CD4-positive, alpha-beta memory T cell (primary cell): ENCODE results near the gene SMAD5. TPM values are rescaled to one million over a fixed set of nuclear protein-coding genes. Genes with fewer than 3 reads are reported as not detected.

Experiments
- CTCF ChIA-PET: fragments of 350-600 bp; sonication (Branson Sonifier 250); formaldehyde crosslinking; loops from one replicate; lab custom pipeline; 2021; ENCODE audit warnings: inconsistent platforms; ENCODE audit not compliant: partially characterized antibody; lab: Charles Lee
- POLR2A ChIA-PET: fragments of 350-600 bp; sonication (Branson Sonifier 250); formaldehyde crosslinking; loops from one replicate; lab custom pipeline; 2021; ENCODE audit not compliant: partially characterized antibody; lab: Charles Lee
- DNase-seq, 5 donors: peaks; one replicate each; pipeline versions ENCODE4 v3.0.0 to v3.0.0-alpha.2; 2020 to 2022; ENCODE audit warnings: mixed read lengths in 1 of 5
- H3K27ac ChIP-seq: one replicate; pipeline ENCODE4 v1.7.0; 2013; ENCODE audit warnings: low read depth, low read length
- H3K27me3 ChIP-seq: 2 replicates; pipeline ENCODE4 v1.7.0; 2013; ENCODE audit warnings: mild to moderate bottlenecking, low read length, moderate library complexity; ENCODE audit not compliant: insufficient read depth
- H3K36me3 ChIP-seq: 2 replicates; pipeline ENCODE4 v1.7.0; 2013; ENCODE audit warnings: mild to moderate bottlenecking, low read length, moderate library complexity; ENCODE audit not compliant: insufficient read depth
- H3K4me1 ChIP-seq: 2 replicates; pipeline ENCODE4 v1.7.0; 2013; ENCODE audit warnings: mild to moderate bottlenecking, low read length, moderate library complexity; ENCODE audit not compliant: insufficient read depth
- H3K4me3 ChIP-seq, 2 donors: one replicate each; pipeline ENCODE4 v1.7.0; 2013; ENCODE audit warnings: low read length in 2 of 2, mild to moderate bottlenecking in 1 of 2
- H3K9me3 ChIP-seq, 2 donors: one replicate each; pipeline ENCODE4 v1.7.0; 2013; ENCODE audit warnings: low read length in 2 of 2, control low read depth in 1 of 2; ENCODE audit not compliant: control insufficient read depth in 1 of 2
- H3K27ac Mint-ChIP-seq, 7 donors: one replicate each; pipeline ENCODE4 v1.8.0; 2020 to 2021; ENCODE audit warnings: mixed read lengths in 7 of 7, mild to moderate bottlenecking in 6 of 7, inconsistent platforms in 3 of 7, moderate library complexity in 3 of 7
- H3K27me3 Mint-ChIP-seq, 2 donors: one replicate each; pipeline ENCODE4 v1.8.0; 2020 to 2021; ENCODE audit warnings: mixed read lengths in 2 of 2
- H3K36me3 Mint-ChIP-seq, 2 donors: one replicate each; pipeline ENCODE4 v1.8.0; 2020 to 2021; ENCODE audit warnings: mixed read lengths in 2 of 2, inconsistent platforms in 1 of 2, mild to moderate bottlenecking in 1 of 2
- H3K4me1 Mint-ChIP-seq, 4 donors: one replicate each; pipeline ENCODE4 v1.8.0; 2020 to 2021; ENCODE audit warnings: mixed read lengths in 4 of 4, mild to moderate bottlenecking in 1 of 4
- H3K4me3 Mint-ChIP-seq, 8 donors: one replicate each; pipeline ENCODE4 v1.8.0; 2020 to 2021; ENCODE audit warnings: mixed read lengths in 8 of 8, mild to moderate bottlenecking in 7 of 8, moderate library complexity in 6 of 8, inconsistent platforms in 3 of 8
- H3K9me3 Mint-ChIP-seq, 8 donors: one replicate each; pipeline ENCODE4 v1.8.0; 2020 to 2021; ENCODE audit warnings: mixed read lengths in 8 of 8, mild to moderate bottlenecking in 5 of 8, inconsistent platforms in 3 of 8, moderate library complexity in 1 of 8
- intact Hi-C: fragments of 100-400 bp; cut with micrococcal nuclease; formaldehyde crosslinking; loops from one replicate; pipeline ENCODE4 v1.15.1; 2023
- polyA plus RNA-seq, 2 donors: library from polyadenylated mRNA; unstranded; fragments of 300-500 nt; fragmentation: Illumina TruSeq; gene quantifications; one replicate each; pipeline ENCODE4 v1.2.3, GENCODE V29; 2021
- total RNA-seq, 2 experiments: library from RNA; stranded (reverse); gene quantifications; one replicate each; pipeline ENCODE4 v1.2.3, GENCODE V29; 2021

The SMAD5 gene
- total and polyA plus RNA-seq, 4 experiments from 2014 or later, result 13.6 to 27.3 (median 19.8) TPM

DNA sequence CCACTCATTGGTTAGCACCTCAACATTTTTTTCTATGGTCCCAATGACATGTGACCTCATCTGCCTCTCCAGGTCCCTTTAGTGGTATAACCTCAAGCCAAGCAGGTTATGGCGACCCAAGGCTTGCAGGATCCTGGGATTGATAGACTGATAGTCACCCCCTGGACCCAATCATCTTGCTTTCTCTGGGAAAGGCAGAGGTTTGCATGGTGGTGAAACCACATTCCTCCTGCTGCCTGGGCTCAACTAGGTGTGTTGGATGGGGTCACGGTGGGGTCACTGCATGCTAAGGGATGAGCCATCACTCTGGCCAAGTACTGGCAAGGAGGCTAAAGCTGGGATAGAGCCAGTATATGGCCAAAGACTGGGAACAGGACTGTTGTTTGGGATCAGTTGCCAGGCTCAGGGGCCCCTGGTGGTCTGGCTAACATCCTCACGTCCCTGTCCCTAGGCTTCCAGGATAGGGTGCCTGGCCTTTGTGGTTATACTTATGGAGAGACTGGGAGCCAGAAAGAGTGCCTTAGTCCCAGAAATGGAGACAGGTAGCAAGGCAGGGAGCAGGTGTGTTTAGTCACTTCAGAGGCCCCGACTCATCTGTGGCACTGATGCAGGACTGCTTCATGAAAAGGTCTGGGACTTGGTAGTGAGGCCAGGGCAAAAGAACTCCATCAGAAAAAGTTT is 65.0 kb downstream of the SMAD5 start:
- ChIA-PET POLR2A (no interaction called here), CTCF (no interaction called here)
- Histone ChIP-seq H3K4me1 (no peaks in the 10 kb centered on the region), H3K4me3 (no peak overlapping the region), H3K9me3 (no peaks in the 10 kb centered on the region), H3K27ac (no peak overlapping the region), H3K36me3 (no peaks in the 10 kb centered on the region), H3K27me3 (no peaks in the 10 kb centered on the region)
- H3K27me3 Mint-ChIP-seq, result peaks cover 24 to 30% of the 10 kb centered on the region in 2 donors
- no peaks in the 10 kb centered on the region for H3K36me3 Mint-ChIP-seq
- intact Hi-C loops, result no loop called here
- no peak overlapping the region for H3K4me3 Mint-ChIP-seq
- no peak overlapping the region for H3K27ac Mint-ChIP-seq
- H3K4me1 Mint-ChIP-seq, result peaks cover 0 to 1% (median 0%) of the 10 kb centered on the region in 4 donors
- H3K9me3 Mint-ChIP-seq, result no peaks in the 10 kb centered on the region
- DNase-seq, result no peak

DNA sequence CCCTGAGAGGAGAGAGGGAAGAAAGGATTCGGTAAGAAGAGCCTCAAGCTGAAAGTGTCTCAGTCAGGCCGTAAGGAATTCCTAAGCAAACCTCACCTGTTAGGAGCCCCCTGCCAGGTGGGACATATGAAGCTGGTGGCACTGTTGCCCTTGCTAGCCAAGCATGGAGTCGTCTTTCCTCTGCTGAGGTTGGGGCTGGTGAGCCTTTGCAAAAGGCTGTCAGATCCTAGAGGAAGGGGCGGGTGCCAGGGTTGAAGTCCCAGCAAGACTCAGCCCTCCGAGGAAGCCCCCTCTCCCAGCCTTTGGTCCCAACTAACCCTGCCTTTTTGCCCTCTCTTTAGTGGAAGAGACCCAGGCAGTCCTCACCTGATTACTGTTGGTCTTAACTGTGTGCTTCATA is 65.8 kb downstream of the SMAD5 start:
- H3K4me3 Mint-ChIP-seq, result no peak overlapping the region

DNA sequence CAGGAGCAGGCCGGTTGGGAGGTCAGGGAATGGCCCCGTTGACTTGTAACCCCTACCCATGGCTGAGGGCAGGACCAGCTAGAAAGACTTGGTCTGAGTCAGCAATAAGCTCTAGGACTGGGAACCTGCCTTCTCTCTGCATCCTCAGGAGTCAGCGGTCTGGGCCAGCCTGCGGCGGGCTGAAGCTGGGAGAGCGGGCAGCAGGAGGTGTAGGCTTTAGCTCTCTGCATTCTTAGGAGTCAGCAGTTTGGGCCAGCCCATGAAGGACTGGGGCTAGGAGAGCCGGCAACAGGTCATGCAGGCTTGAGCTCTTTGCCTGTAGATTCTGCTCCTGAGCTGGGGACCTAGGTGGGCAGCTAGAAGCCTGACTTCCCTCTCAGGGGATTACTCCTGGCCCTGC is 66.8 kb downstream of the SMAD5 start:
- no peak for DNase-seq
- Mint-ChIP-seq H3K9me3 (no peaks in the 10 kb centered on the region), H3K27me3 (peaks cover 16 to 25% of the 10 kb centered on the region in 2 donors), H3K27ac (no peak overlapping the region), H3K4me3 (no peak overlapping the region), H3K4me1 (no peaks in the 10 kb centered on the region), H3K36me3 (no peaks in the 10 kb centered on the region)
- no peaks in the 10 kb centered on the region for H3K36me3 ChIP-seq
- ChIA-PET CTCF (interaction anchor here (2.1 kb wide), 1 partner anchor 10 kb away, joined by 5 read pairs; no protein-coding TSS in a partner anchor), POLR2A (interaction anchor here (0.8 kb wide), 1 partner anchor 315 kb away, joined by 3 read pairs; no protein-coding TSS in a partner anchor)
- no peak overlapping the region for H3K27ac ChIP-seq
- no peaks in the 10 kb centered on the region for H3K9me3 ChIP-seq
- H3K27me3 ChIP-seq, result no peaks in the 10 kb centered on the region
- intact Hi-C loops, result no loop called here
- no peak overlapping the region for H3K4me3 ChIP-seq
- H3K4me1 ChIP-seq, result no peaks in the 10 kb centered on the region

More for the DNA sequence above, 65.8 kb downstream of the SMAD5 start:
- Mint-ChIP-seq H3K36me3 (no peaks in the 10 kb centered on the region), H3K27ac (no peak overlapping the region), H3K27me3 (peaks cover 23 to 32% of the 10 kb centered on the region in 2 donors), H3K9me3 (no peaks in the 10 kb centered on the region), H3K4me1 (peaks cover 0 to 1% (median 0%) of the 10 kb centered on the region in 4 donors)
- intact Hi-C loops, result no loop called here
- Histone ChIP-seq H3K4me1 (no peaks in the 10 kb centered on the region), H3K27me3 (no peaks in the 10 kb centered on the region), H3K4me3 (no peak overlapping the region), H3K9me3 (no peaks in the 10 kb centered on the region), H3K36me3 (no peaks in the 10 kb centered on the region), H3K27ac (no peak overlapping the region)
- ChIA-PET POLR2A (no interaction called here), CTCF (interaction anchor here (1.0 kb wide), 1 partner anchor 13 kb away, joined by 4 read pairs; no protein-coding TSS in a partner anchor)
- no peak for DNase-seq

- H3K27me3 ChIP-seq, result no peaks in the 10 kb centered on the region
- H3K27ac ChIP-seq, result no peak overlapping the region
- H3K9me3 Mint-ChIP-seq, result no peaks in the 10 kb centered on the region
- no peak overlapping the region for H3K4me3 ChIP-seq
- ChIA-PET CTCF (interaction anchor here (2.1 kb wide), 1 partner anchor 9 kb away, joined by 5 read pairs; no protein-coding TSS in a partner anchor), POLR2A (interaction anchor here (0.8 kb wide), 1 partner anchor 316 kb away, joined by 3 read pairs; no protein-coding TSS in a partner anchor)
- no peaks in the 10 kb centered on the region for H3K36me3 ChIP-seq
- H3K27ac Mint-ChIP-seq, result no peak overlapping the region
- no peaks in the 10 kb centered on the region for H3K4me1 ChIP-seq
- no peaks in the 10 kb centered on the region for H3K4me1 Mint-ChIP-seq
- DNase-seq, result no peak
- H3K4me3 Mint-ChIP-seq, result no peak overlapping the region
- intact Hi-C loops, result no loop called here
- no peaks in the 10 kb centered on the region for H3K9me3 ChIP-seq
- no peaks in the 10 kb centered on the region for H3K36me3 Mint-ChIP-seq
- H3K27me3 Mint-ChIP-seq, result peaks cover 11 to 19% of the 10 kb centered on the region in 2 donors
These were observed 67.5 kb downstream of the SMAD5 start for GRCh38 chr5:136200130-136200529.

DNA sequence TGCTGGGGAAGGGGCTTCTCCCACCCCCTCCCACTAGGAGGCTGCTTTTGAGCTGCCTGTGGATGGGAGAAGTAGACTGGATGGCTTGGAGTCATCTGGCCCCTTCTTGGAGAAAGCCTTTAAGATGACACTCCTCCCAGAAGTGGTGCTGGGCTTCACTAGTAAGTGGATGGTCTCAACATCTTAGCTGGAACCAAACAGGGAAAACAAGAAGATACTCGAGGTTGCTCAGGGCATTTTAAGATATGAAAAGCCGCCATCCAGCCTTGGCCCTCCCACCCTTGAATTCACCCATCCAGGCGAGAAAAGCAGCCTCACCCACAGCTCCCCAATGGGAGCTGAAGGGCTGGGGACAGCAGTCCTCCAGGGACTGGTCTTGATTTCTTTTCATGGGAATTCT is 68.1 kb downstream of the SMAD5 start:
- Mint-ChIP-seq H3K4me1 (no peaks in the 10 kb centered on the region), H3K27ac (no peak overlapping the region), H3K36me3 (no peaks in the 10 kb centered on the region), H3K27me3 (peaks cover 10 to 16% of the 10 kb centered on the region in 2 donors), H3K4me3 (no peak overlapping the region), H3K9me3 (peaks cover 0 to 4% (median 0%) of the 10 kb centered on the region in 8 donors)
- Histone ChIP-seq H3K4me3 (no peak overlapping the region), H3K9me3 (no peaks in the 10 kb centered on the region), H3K4me1 (no peaks in the 10 kb centered on the region), H3K36me3 (no peaks in the 10 kb centered on the region), H3K27ac (no peak overlapping the region), H3K27me3 (no peaks in the 10 kb centered on the region)
- intact Hi-C loops, result no loop called here
- no peak for DNase-seq
- CTCF ChIA-PET, result interaction anchor here (2.1 kb wide), 1 partner anchor 9 kb away, joined by 5 read pairs; no protein-coding TSS in a partner anchor
- POLR2A ChIA-PET, result no interaction called here

- DNase-seq, result no peak
These were observed 69.2 kb downstream of the SMAD5 start for GRCh38 chr5:136201870-136202269.

DNA sequence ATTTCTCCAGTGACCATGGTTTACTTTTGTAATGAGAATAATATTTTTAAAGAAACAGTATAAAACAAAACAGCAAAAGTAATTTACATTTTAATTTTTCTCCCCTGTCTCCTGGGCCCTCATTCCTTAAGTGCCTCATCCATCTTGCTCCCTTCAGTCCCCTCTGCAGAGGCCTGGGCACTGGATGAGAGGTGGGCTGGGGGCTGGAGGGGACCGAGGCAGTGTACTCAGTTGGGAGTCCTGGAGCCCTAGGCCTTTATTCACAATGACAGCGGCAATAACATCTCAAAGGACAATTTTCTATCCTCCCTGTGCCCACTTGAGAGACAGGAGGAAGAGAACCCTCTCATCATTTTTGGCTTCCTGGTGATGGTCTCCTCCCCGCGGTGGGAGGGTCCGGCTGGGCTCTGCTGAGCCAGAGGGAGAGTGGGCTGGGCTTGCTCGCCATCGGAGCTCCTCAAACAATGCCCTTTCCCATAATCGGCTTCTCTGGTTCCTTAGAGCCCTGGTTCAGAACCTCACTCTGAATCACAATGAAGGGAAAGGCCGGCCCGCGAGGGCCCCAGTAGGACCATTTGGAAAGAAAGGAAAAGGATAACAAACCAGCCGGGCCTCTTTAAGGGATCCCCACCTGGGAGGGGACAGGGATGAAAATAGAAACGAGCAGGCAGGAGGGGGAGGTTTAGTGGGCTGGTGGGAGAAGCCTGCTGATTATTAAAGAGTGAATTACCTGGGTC is 70.0 kb downstream of the SMAD5 start:
- POLR2A ChIA-PET, result no interaction called here
- no peak overlapping the region for H3K4me3 Mint-ChIP-seq
- intact Hi-C loops, result no loop called here
- no peaks in the 10 kb centered on the region for H3K36me3 Mint-ChIP-seq
- peaks cover 0 to 4% (median 0%) of the 10 kb centered on the region in 8 donors for H3K9me3 Mint-ChIP-seq
- CTCF ChIA-PET, result no interaction called here
- Histone ChIP-seq H3K9me3 (no peaks in the 10 kb centered on the region), H3K4me3 (no peak overlapping the region), H3K27ac (no peak overlapping the region), H3K4me1 (no peaks in the 10 kb centered on the region), H3K36me3 (no peaks in the 10 kb centered on the region), H3K27me3 (no peaks in the 10 kb centered on the region)
- H3K4me1 Mint-ChIP-seq, result no peaks in the 10 kb centered on the region
- peaks cover 7 to 19% of the 10 kb centered on the region in 2 donors for H3K27me3 Mint-ChIP-seq
- no peak for DNase-seq
- H3K27ac Mint-ChIP-seq, result peak overlapping the region in 1 of 7 donors; percentile 59

More at GRCh38 chr5:136201870-136202269, 69.2 kb downstream of the SMAD5 start:
- H3K4me1 ChIP-seq, result no peaks in the 10 kb centered on the region
- H3K9me3 Mint-ChIP-seq, result peaks cover 0 to 4% (median 0%) of the 10 kb centered on the region in 8 donors
- H3K4me1 Mint-ChIP-seq, result no peaks in the 10 kb centered on the region
- no peaks in the 10 kb centered on the region for H3K27me3 ChIP-seq
- H3K27me3 Mint-ChIP-seq, result peaks cover 7 to 14% of the 10 kb centered on the region in 2 donors
- H3K36me3 Mint-ChIP-seq, result no peaks in the 10 kb centered on the region
- H3K4me3 Mint-ChIP-seq, result no peak overlapping the region
- no peak overlapping the region for H3K27ac ChIP-seq
- no peak overlapping the region for H3K4me3 ChIP-seq
- intact Hi-C loops, result no loop called here
- H3K36me3 ChIP-seq, result no peaks in the 10 kb centered on the region
- CTCF ChIA-PET, result no interaction called here
- POLR2A ChIA-PET, result no interaction called here
- H3K27ac Mint-ChIP-seq, result no peak overlapping the region
- H3K9me3 ChIP-seq, result no peaks in the 10 kb centered on the region
